LNCAP (cell line): ENCODE measurements around the gene FGGY.

Experiments used
- CTCF ChIP-seq: fragments of 450-650 bp; IDR thresholded peaks from 2 replicates; pipeline ENCODE4 v1.5.1; 2017; ENCODE audit warnings: mild to moderate bottlenecking

Gene FGGY

GRCh38 chr1:59396387-59396786 is 99.5 kb downstream of the FGGY start:
- TF ChIP-seq CTCF: no peak

- TF ChIP-seq CTCF: no peak
These were observed 100.4 kb downstream of the FGGY start for GRCh38 chr1:59397139-59397858.

- no peak for TF ChIP-seq CTCF
These were observed 102.7 kb downstream of the FGGY start for GRCh38 chr1:59399642-59400041.

- no peak for TF ChIP-seq CTCF
These were observed 104.7 kb downstream of the FGGY start for GRCh38 chr1:59401581-59401980.

GRCh38 chr1:59404796-59405195 is 107.9 kb downstream of the FGGY start:
- no peak for TF ChIP-seq CTCF

- TF ChIP-seq CTCF: no peak
These were observed 109.7 kb downstream of the FGGY start for GRCh38 chr1:59406437-59407164.

- no peak for TF ChIP-seq CTCF
These were observed 111.8 kb downstream of the FGGY start for GRCh38 chr1:59408608-59409240.
